DND-41 (cell line): Measurements from ENCODE around the gene PRR29.

Source experiments
- CTCF ChIP-seq: IDR thresholded peaks from 2 replicates; pipeline ENCODE4 v1.5.1; 2012; ENCODE audit warnings: borderline replicate concordance, low read length, moderate library complexity, mild to moderate bottlenecking; ENCODE audit not compliant: poor library complexity, severe bottlenecking; ENCODE audit errors: extremely low read depth
- EZH2 ChIP-seq: IDR thresholded peaks from 3 replicates; pipeline ENCODE4 v1.6.1; 2012; ENCODE audit warnings: borderline replicate concordance, low read depth, mild to moderate bottlenecking, moderate library complexity, low read length, inconsistent platforms; ENCODE audit not compliant: severe bottlenecking

- no peak for TF ChIP-seq CTCF
- no peak for TF ChIP-seq EZH2
Measured at GRCh38 chr17:64022611-64023063, 24.5 kb downstream of the PRR29 start.
